RKO (cell line): ENCODE measurements around the gene MAT2A.
"Not testable (repeated sequence)": the region's sequence is repeated elsewhere in the genome, so short reads cannot be mapped to it uniquely, and the experiment has no call there.

Experiments
- DNase-seq: peaks from one replicate; pipeline ENCODE4 v3.0.0-alpha.2; 2016; ENCODE audit warnings: low spot score

The MAT2A gene

DNA sequence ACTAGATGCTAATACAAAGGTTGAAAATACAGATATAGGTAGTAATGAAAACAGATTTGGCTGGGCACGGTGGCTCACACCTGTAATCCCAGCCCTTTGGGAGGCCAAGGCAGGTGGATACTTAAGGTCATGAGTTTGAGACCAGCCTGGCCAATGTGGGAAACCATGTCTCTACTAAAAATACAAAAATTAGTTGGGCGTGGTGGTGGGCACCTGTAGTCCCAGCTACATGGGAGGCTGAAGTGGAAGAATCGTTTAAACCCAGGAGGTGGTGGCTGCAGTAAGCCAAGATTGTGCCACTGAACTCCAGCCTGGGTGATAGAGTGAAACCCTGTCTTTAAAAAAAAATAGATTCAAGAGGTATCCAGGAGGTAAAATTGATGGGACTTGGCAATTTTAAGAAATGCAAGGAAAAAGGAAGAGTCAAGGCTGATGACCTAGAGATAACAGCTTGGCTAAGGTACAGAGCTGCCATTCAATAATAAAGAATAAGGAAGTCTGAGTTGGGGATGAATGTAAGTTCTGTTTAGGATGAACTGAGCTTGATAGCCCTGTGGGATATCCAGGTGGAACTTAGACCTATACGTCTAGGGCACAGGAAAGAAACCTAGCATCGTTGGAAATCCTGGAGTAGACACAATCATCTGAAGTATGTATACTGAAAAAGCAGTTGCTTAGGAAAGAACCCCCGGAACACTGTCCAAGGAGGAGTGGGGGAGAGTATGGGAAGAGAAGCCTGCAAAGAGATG, 9.1 kb downstream of the MAT2A start:
- no peak for DNase-seq

DNA sequence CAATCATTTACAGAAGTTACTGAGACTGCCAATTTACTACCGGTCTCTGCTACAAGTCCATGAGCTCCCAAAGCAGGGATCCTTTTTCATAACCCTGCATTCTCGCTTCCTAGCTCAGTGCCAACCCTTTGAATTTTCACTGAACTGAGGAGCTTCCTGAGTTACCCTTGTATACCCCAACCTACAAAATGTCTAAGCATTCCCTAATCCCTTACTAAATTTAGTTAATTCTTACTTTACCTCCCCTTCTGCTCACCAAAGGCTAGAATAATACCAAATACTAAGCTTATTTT, 9.6 kb downstream of the MAT2A start:
- DNase-seq, result no peak

DNA sequence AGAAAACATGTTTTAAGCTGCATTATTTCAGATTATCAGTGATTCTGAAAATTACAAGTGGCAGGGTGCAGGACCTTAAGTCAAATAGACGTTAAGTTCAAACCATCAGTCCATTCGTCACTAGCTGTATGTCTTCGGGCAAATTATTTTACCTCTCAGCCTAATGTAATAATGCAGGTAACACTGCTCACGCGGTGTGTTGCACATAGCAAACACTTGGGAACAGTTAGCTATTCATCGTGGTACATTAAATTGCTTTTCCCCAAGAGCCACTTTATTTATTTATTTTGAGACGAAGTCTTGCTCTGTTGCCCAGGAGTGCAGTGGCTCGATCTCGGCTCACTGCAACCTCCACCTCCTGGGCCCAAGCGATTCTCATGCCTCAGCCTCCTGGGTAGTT, 10.1 kb downstream of the MAT2A start:
- no peak for DNase-seq

DNA sequence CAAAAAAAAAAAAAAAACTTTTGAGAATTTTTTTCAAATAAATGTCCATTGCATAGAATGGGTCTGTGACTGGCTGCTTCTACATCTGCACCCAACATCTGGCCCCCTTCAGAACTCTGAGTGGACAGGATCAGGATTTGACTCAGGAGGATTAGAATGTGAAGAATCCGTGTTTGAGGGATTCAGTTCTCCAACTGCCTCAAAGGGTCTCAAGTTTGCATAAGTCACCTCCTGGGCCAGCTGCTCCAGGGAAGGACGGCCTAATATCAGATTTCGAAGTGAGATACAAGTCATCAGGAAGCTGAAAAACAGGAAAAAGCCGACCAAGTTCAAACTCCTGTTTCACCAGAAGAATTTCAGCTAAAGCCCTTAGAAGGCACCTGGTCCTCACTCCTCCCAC, 10.9 kb downstream of the MAT2A start:
- peak; percentile 32 for DNase-seq

DNA sequence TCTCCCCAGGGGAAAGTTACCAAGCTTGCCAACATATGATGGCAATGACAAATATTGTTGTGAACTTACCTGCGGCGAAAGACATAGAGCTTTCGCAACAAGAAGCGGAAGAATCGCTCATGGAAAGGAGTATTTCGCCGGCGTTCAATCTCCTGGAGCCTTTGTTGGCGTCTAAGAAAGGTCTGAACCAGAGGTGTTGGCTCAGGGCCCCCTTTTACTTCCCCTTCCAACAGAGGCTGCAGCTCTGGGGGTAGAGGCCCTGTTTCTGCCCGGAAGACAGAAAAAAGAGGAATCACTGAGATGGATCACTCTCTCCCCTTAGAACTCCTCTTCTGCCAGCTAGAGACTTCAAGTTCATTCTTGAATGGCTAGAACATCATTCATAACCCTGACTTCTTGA, 11.5 kb downstream of the MAT2A start:
- DNase-seq, result no peak

DNA sequence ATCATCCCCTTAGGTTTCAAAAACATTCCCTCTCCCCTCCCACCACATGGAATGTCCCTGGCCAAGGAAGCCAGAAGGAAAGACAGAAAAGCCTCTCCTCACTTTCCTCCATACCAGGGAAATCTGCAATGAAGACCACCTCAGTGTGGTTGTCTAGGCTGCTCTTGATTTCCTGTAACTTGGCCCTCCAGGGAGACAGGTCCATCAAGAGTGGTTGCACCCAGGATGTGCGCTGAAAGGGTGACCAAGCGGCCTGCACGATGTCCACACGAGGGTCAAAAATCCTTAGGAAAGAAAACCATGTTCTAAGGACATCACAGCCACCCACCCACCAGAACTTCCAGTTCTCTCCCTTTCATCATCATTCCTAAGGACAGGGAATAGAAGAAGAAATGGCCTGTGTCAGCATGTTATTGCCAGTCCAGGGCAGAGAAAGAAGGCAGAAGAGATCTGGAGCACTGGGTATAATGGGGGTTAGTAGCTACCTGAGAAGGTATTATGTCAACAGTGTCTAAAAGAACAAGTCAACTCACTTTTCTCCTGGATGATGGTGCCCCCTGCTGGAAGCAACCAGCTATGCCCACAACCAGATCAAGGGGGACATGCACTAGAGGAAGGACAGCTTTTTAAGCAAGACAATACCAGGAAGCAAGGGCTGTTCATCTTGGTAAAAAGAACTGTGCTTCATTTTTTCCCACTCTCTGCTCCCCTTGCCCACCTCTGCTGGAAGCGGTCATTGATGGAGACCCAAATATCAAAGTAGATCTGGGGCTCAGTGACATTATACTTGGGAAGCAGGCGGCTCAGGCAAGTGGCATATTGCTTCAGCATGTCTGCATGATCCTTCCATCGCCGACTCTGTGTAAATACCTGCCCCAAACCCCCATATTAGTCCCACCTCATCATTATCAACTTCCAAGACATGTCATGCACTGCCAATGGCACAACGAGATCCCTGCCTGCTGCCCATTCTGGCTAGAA, 13.0 kb downstream of the MAT2A start:
- peak; percentile 68 for DNase-seq

DNA sequence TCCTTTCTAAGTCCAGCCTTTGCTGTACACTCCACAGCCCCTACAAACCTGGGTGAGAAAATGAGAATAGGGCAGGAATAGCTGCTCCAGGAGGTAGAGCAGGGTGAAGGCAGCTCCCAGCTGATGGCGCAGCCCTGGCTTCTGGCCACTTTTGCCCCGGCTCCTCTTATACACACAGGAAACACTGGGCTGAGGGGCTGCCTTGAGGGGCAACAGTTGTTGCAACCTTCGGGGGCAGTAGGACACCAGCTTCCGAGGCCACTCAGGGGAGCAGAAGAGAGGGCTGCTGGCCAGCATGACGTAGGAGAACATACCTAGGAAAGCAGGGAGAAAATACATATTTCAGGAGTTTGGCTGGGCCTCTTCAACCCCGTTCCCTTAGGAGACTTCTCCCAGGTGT, 14.2 kb downstream of the MAT2A start:
- DNase-seq, result no peak

DNA sequence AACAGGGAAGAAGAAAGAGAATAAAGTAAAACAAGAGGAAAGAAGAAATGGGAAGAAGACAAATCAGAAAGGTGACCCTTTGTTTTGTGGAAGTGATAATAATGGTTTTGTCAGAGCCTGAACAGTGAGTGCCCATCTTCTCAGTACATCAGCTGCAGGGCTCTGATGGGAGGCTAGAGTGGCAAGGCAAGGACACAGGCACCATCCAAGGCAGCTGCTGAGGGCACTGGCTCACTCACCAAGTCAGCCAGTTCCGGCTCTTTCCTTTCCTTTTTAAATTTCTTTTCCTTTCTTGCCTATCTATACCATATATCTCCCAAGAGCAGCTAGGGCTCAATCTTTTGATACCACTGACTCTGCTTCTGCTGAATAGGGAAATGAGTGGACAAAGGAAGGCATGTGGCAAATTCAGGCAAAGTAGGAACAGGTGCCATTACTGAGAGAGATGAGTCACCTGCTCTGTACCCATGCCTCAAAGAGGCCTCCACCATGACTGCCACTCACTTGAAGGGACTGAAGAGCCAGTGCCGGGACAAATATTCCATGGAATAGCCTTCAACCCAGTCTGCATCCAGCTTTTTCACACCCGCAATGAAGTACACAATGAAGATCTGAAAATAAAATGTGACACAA, 16.1 kb downstream of the MAT2A start:
- DNase-seq, result peak; percentile 29

DNA sequence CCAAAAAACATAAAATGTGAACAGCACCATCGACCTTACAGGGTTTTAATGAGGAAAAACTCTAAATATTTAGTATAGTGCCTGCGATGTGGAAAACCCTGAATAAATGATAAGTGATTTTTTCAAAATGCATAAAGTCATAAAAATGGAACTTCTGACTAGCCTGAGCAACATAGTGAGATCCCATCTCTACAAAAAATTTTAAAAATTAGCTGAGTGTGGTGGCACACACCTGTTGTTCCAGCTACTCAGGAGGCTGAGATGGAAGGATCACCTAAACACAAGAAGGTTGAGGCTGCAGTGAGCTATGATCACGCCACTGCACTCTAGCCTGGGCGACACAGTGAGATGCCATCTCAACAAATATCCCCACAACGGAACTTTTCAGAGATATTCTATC, 18.2 kb downstream of the MAT2A start:
- no peak for DNase-seq

DNA sequence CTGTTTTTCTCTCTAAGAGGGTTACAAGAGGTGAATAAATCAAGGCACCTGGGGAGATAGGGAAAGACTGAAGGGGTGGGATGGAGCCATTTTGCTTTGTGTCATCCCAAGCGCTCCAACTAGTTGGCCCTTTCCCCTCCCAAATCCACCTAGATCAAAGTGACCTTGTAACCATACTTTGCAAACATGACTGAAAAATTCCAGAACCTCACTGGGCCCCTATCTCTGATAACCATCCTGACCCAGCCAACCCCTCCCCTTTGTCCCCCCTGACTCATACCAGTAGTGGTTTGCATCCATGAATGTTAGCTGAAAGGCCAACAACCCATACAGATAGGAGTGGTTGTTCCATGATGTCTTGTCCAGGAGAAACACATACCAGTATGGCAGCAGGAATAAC, 19.2 kb downstream of the MAT2A start:
- no peak for DNase-seq

DNA sequence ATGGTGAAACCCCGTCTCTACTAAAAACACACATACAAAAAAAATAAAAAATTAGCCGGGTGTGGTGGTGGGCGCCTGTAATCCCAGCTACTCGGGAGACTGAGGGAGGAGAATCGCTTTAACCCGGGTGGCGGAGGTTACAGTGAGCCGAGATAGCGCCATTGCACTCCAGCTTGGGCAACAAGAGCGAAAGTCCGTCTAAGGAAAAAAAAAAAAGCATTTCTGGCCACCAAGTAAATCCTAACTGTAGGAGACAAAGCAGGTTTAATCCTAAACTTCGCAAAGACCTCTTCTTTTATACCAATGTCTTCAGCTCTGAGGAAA, 21.4 kb downstream of the MAT2A start:
- not testable (repeated sequence) for DNase-seq

DNA sequence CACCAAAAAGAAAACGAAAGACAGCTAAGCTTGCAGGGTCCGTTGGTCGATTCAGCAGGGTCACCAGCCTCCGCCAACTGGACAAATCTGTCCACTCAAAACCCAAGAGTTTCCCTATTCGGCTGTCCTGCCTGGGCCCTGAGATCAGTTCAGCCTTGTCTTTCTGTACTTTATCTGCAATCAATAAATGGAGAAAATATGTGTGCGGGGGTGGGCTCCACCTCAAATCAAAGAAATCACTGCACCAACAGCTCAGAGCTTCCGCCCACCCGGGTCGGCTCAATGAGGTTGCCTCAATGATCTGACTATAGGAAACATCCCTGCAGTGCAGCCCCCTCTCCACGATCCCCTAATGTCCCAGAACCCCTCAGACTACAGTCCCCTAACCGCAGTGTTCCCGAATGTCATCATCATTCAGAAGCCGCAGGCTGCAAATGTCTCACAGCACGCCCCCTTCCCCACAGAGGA, 21.9 kb downstream of the MAT2A start:
- DNase-seq, result no peak

DNA sequence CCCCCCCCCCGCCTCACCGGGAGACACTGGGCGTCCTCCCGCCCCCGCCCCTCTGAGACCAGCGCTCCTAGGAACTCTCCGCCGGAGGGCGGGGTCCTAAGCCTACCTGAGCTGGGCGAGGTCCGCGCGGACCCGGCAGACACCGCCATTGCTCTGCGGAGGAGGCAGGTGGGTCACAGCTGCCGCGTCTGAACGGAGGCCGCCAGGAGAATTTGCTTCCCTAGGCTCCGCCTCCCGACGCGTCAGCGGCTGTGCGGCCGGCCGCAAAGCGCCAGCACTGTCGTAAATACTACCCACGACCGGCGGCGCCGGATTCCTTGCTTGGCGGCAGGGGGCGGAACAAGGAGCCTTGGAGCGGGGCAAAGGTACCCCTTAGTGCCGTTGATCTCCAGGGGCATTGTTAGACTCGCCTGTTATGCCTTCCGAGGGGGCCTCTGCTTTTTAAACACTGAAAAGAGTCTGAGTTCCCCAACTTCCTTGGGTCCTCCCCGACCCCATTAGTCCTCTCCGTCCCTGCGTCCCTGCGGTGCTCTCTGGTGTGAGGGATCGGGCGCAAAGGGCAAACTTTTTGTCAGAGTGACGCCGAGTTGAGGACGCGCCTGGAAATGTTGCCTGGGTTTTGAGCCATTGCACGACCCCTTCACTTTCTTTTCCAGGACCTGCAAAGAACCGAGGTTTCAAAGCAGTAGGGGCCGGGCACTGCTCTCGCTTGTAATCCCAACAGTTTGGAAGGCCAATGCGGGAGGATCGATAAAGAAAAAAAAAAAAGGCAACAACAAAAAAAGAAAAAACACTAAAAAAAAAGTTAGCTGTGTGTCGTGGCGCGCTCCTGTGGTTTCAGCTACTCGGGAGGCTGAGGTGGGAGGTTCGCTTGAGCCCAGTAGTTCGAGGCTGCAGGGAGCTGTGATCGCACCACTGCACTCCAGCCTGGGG, 22.6 kb downstream of the MAT2A start, which contains the start of gene GGCX:
GGCX (minus strand) TSS at position 214 of the 933 bp plus-strand sequence; CDS start at position 149, 65 bp downstream.
- peak; percentile 96 for DNase-seq

DNA sequence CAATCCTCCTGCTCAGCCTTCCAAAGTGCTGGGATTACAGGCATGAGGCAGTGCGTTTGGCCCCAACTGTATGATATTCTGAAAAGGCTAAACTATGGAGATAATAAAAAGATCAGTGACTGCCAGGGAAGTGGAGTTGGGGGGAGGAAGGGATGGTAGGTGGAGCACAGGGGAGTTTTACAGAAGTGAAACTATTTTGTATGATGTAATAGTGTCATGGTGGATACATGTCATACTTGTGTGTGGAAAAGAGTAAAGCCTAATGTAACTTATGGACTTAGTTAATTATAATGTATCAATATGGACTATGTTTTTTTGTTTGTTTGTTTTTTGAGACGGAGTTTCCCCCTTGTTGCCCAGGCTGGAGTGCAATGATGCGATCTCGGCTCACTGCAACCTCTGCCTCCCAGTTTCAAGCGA, 25.2 kb downstream of the MAT2A start:
- no peak for DNase-seq

DNA sequence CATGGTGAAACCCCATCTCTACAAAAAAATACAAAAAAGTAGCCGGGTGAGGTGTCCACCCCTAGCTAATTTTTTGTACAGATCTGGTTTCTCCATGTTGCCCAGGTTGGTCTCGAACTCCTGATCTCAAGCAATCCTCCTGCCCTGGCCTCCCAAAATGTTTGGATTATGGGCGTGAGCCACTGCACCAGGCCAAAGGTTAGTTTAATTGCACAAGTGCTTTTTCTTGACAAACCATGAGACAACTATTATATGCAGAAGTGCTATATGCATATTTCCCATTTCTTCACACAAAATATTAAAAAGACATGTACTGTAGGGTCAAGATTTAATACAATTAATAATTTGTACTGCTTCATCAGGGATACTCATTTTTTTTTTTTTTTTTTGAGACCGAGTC, 27.3 kb downstream of the MAT2A start:
- no peak for DNase-seq

DNA sequence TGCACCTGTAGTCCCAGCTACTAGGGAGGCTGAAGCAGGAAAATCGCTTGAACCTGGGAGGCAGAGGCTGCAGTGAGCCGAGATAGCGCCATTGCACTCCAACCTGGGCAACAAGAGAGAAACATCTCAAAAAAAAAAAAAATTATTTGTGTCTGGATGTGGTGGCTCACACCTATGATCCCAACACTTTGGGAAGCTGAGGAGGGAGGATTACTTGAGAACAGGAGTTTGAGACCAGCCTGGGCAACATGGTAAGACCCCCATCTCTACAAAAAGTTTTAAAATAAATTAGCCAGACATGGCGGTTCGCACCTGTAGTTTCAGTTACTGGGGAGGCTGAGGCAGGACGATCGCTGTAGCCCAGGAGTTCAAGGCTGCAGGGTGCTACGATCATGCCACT, 36.8 kb downstream of the MAT2A start:
- no peak for DNase-seq

DNA sequence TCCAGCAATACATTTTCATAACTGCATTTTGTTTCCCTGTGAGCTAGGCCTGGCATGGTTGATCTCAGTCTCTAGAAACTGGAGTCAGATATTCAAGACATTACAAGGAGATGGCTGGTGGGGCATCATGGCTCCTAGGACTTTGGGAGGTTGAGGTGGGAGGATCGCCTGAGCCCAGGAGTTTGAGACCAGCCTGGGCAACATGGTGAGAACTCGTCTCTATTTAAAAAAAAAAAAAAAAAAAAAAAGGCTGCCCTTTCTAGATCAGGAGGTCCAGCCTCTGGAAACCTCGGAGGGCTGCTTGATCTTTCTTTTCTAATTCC, 38.1 kb downstream of the MAT2A start:
- DNase-seq, result no peak

DNA sequence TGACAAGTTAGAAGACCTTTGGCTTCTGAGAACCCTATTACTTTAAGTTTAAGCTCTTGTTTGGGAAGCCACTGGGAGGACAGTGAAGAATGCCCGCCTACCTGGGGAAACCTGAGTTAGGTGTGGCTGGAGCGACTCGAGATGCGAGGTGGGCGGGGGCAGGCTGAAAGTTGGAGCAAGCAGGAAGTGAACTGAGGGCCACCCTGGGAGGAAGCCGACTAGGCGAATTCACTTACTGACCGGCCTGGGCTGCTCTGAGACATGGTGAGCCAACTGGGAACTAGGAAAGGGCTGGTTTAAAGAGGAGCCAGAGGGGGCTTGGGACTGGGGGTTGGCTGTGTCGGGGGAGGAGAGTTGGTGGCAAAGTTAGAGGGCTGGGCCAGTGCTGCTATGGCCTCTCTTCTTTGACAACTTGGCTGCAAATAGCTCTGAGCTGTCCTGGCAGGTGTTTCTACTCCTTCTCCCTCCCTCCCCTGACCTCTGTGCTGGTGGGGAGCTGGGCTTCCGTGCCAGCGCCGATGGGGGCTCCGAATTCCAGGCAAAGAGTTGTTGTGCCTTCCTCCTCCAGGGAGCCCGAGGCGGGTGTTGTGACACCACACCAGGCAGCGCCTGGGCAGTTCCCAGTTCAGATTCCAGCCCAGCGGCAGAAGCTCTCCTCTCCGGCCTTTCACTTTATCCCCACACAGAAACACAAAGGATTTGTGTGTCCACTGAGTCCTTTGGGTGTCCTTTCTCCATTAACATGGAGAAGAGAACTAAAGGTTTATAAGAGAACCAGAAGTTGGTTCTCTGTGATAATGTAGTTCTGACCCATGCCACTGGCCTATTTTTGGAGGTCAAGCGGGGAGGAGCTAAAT, 38.6 kb downstream of the MAT2A start, which contains the start of gene VAMP8:
VAMP8 (plus strand) TSS at position 201 of the 857 bp plus-strand sequence; CDS start at position 262, 61 bp downstream.
- DNase-seq, result no peak

DNA sequence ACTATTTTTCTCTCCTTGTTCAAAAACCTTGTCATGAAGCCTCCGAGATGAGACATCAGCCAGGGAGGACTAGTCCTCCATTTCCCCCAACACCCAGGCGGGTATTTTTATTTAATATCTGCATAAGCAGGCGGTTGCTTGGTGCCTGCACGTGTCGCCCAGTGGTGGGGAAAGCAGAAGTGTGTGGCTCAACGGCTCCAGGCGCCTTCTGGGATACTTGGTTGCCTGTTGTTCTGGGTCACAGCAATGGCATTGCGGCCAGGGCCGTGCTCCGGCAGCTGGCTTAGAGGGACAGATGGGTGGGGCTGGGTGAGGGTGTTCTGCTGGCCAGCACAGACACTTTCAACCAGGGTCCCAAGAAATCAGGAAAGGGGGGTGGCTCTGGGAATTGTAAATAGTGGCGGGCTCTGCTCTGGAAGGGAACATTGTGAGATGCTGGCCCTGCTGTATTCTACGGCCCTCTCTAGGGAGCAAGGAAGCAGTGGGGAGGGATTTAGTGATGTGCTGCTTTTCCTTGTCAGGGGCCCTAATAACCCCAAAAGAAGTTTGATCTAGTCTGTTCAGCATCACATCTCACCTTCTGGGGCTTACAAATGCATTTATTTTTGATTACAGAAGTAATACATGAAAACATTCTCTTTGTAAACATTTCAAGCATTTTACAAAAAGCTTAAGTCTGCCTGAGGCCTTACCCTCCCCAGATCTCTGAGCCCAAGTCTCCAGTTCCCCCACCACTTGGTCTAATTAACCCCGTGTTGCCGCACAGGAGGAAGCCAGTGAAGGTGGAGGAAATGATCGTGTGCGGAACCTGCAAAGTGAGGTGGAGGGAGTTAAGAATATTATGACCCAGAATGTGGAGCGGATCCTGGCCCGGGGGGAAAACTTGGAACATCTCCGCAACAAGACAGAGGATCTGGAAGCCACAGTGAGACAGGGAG, 39.5 kb downstream of the MAT2A start:
- DNase-seq, result no peak
